Measurements from ENCODE around the gene MBNL2. TPM values are rescaled to one million over a fixed set of nuclear protein-coding genes. Genes with fewer than 3 reads are reported as not detected.

Gene MBNL2
- total and polyA plus RNA-seq, 2 of the 4 experiments (the other 2 are of a cell fraction), result 26.9 to 103 TPM

- intact Hi-C loops (cut with micrococcal nuclease), result no loop called here
- DNase-seq (no peak), ATAC-seq (ENCODE audit: low read depth) (no peak)
- H3K4ac ChIP-seq (ENCODE audit: low read depth, low read length), result no peak overlapping the region
- no peaks in the 10 kb centered on the region for H3K9me3 ChIP-seq (ENCODE audit: control insufficient read depth, insufficient read depth, low read length)
- no peak overlapping the region for H4K8ac ChIP-seq (ENCODE audit: low read depth in 2 of 2, low read length in 2 of 2)
- no peak overlapping the region for H3K4me2 ChIP-seq (ENCODE audit: low read depth, low read length)
- TF ChIP-seq USF2 (IDR thresholded peaks at IDR 0.05; ENCODE audit: low read depth, low read length), result no peak
- no peak for TF ChIP-seq RCOR1 (IDR thresholded peaks at IDR 0.05; ENCODE audit: insufficient replicate concordance, low read length)
- TF ChIP-seq BHLHE40 (IDR thresholded peaks at IDR 0.05; ENCODE audit: low read depth, low read length), result no peak
- TF ChIP-seq MAZ (IDR thresholded peaks at IDR 0.05; ENCODE audit: borderline replicate concordance, low read depth, low read length), result no peak
- no peak for TF ChIP-seq RFX5 (IDR thresholded peaks at IDR 0.05; ENCODE audit: low read depth, low read length)
- no peak for TF ChIP-seq ELK1 (IDR thresholded peaks at IDR 0.05; ENCODE audit: borderline replicate concordance, low read depth, low read length)
- TF ChIP-seq NFE2L2 (IDR thresholded peaks at IDR 0.05; ENCODE audit: low read depth, low read length), result no peak
- TF ChIP-seq MXI1 (IDR thresholded peaks at IDR 0.05; ENCODE audit: borderline replicate concordance, low read depth, low read length), result no peak
- TF ChIP-seq CEBPB (IDR thresholded peaks at IDR 0.05; ENCODE audit: low read depth, low read length), result no peak
- ChIA-PET POLR2A (ENCODE audit: unreplicated experiment) (no interaction called here), CTCF (interaction anchor here (0.6 kb wide), 1 partner anchor 139 kb away, joined by 5 read pairs; no protein-coding TSS in a partner anchor)
- dilution Hi-C loops (cut with HindIII; ENCODE audit: low sequenced_read_pairs, unreplicated experiment), result no loop called here
- H3K27ac ChIP-seq (ENCODE audit: insufficient read depth, low read length), result no peak overlapping the region
- no peak overlapping the region for H3K4me3 ChIP-seq (ENCODE audit: insufficient read depth, low read depth, low read length)
- H2AFZ ChIP-seq (replicated peaks; ENCODE audit: low read length, poor library complexity), result no peak overlapping the region
- no peak overlapping the region for H3K18ac ChIP-seq (ENCODE audit: low read depth, low read length)
- H2AK5ac ChIP-seq (ENCODE audit: low read depth, low read length), result no peak overlapping the region
- H2BK120ac ChIP-seq (ENCODE audit: low read depth, low read length), result no peak overlapping the region; the same call in 1 of the 2 replicates
- H3K9ac ChIP-seq (ENCODE audit: low read depth, low read length), result no peak overlapping the region
- H2BK5ac ChIP-seq (ENCODE audit: low read depth, low read length, poor library complexity, severe bottlenecking), result no peak overlapping the region
- no peaks in the 10 kb centered on the region for H3K9me1 ChIP-seq (ENCODE audit: insufficient read depth, low read length)
- no peak overlapping the region for H3K56ac ChIP-seq (ENCODE audit: extremely low read depth, insufficient read depth, low read length)
- 0 out of 3 replicates have a peak overlapping the region, but pooled peaks have one; percentile 10 for H2BK15ac ChIP-seq (ENCODE audit: low read depth, low read length)
- peaks cover 7% of the 10 kb centered on the region for H3K4me1 ChIP-seq (ENCODE audit: control insufficient read depth, insufficient read depth, low read length)
- H2BK20ac ChIP-seq (ENCODE audit: low read depth, low read length), result no peak overlapping the region
- no peaks in the 10 kb centered on the region for H4K20me1 ChIP-seq (ENCODE audit: insufficient read depth, low read length)
- no CpG with 5 or more reads among the region's 2 CpGs for WGBS, 2 experiments (ENCODE audit: extremely low coverage in 2 of 2, insufficient read length in 1 of 2)
- in situ Hi-C loops (cut with MboI; ENCODE audit: low sequenced_read_pairs), result no loop called here
- H4K91ac ChIP-seq (ENCODE audit: insufficient read depth, low read depth, low read length), result no peak overlapping the region
- BruUV-seq (replicated peaks), result no TSS peak
- no peak overlapping the region for H3K23ac ChIP-seq (ENCODE audit: low read depth, low read length)
- no peaks in the 10 kb centered on the region for H3K79me1 ChIP-seq (ENCODE audit: low read depth in 1 of 2, low read length in 2 of 2)
- no peak overlapping the region for H3K14ac ChIP-seq (replicated peaks; ENCODE audit: low read depth, low read length)
- H2AK9ac ChIP-seq (replicated peaks; ENCODE audit: low read depth, low read length, poor library complexity), result no peak overlapping the region
- no peaks in the 10 kb centered on the region for H3K36me3 ChIP-seq (ENCODE audit: control insufficient read depth, insufficient read depth, low read length)
- no peaks in the 10 kb centered on the region for H3K27me3 ChIP-seq (ENCODE audit: control insufficient read depth, insufficient read depth, low read length)
- H4K5ac ChIP-seq (ENCODE audit: low read depth, low read length), result no peak overlapping the region
Measured at GRCh38 chr13:97215325-97215724, 6.8 kb upstream of the MBNL2 start.

Measured in IMR-90 (cell line).